ENCODE data around the gene FAM25G. TPM values are rescaled to one million over a fixed set of nuclear protein-coding genes. Genes with fewer than 3 reads are reported as not detected.
"Not testable (repeated sequence)": the region's sequence is repeated elsewhere in the genome, so short reads cannot be mapped to it uniquely, and the experiment has no call there.

Gene FAM25G
- total and polyA plus RNA-seq, 9 of the 15 experiments (the other 6 are each of a cell fraction or from before 2014, with no cell fraction given) = not detected

- peak; percentile 21; the same call in 1 of the 2 replicates for TF ChIP-seq THRA (IDR thresholded peaks at IDR 0.05)
- peak in 1 of 2 experiments; percentile 49; a peak in 1 of 4 replicates for TF ChIP-seq MNT (conservative IDR thresholded peaks at IDR 0.05)
- peak; percentile 48; the same call in 1 of the 2 replicates for TF ChIP-seq L3MBTL2 (IDR thresholded peaks at IDR 0.05)
- not testable (repeated sequence) for TF ChIP-seq PBX2 (CRISPR knock-in tag; IDR thresholded peaks at IDR 0.05; ENCODE audit: low read depth)
- 0 out of 2 replicates have a peak, but pooled peaks have one; percentile 12 for TF ChIP-seq PBX2 (tag; conservative IDR thresholded peaks at IDR 0.05; ENCODE audit: low read depth)
Measured at GRCh38 chr10:47465216-47465917, 26.1 kb downstream of the FAM25G start (continued).

GRCh38 chr10:47462577-47463358 is 28.7 kb downstream of the FAM25G start:
- H3K4me3 ChIP-seq; intact Hi-C loops (cut with micrococcal nuclease); POLR2A ChIA-PET; H4K20me1 ChIP-seq (replicated peaks; ENCODE audit: control insufficient read depth, insufficient read depth, low read length); H3K9me1 ChIP-seq (ENCODE audit: control insufficient read depth, insufficient read depth, low read length); H3K36me3 ChIP-seq (ENCODE audit: control insufficient read depth, insufficient read depth, low read length); ATAC-seq; H3K4me1 ChIP-seq (replicated peaks in 1 of 2; ENCODE audit: control insufficient read depth in 2 of 2, insufficient read depth in 2 of 2, low read length in 2 of 2); CTCF ChIA-PET (ENCODE audit: low intra/inter-chr PET ratio); H3K9me3 ChIP-seq (replicated peaks; ENCODE audit: control insufficient read depth, insufficient read depth, low read depth, low read length); H3K27me3 ChIP-seq (ENCODE audit: control insufficient read depth in 2 of 2, insufficient read depth in 2 of 2, low read length in 2 of 2); DNase-seq (ENCODE audit: extremely low read depth in 1 of 4, low spot score in 3 of 4); H2AFZ ChIP-seq (ENCODE audit: low read depth, low read length); in situ Hi-C loops (cut with MboI); H3K9ac ChIP-seq (ENCODE audit: insufficient read depth in 1 of 2, low read depth in 2 of 2, low read length in 2 of 2); H3K27ac ChIP-seq (ENCODE audit: extremely low read depth, low read depth, low read length); H3K4me2 ChIP-seq (ENCODE audit: insufficient read depth, low read length); H3K79me2 ChIP-seq (ENCODE audit: control insufficient read depth, insufficient read depth, low read length); FAIRE-seq; BruUV-seq (replicated peaks): not testable (repeated sequence)
- no CpG with 5 or more reads among the region's 9 CpGs for WGBS (ENCODE audit: insufficient coverage, low coverage, missing lambda C conversion rate)

All from K562 (cell line).